RWPE2 (cell line): ENCODE data around the gene RNF213.

Experiments used
- ATAC-seq: fragments of 200-7000 bp; cut with Tn5 transposase; 3 replicates; pipeline ENCODE4 v1.9.1; 2021; ENCODE audit warnings: low read depth
- DNase-seq: peaks from one replicate; pipeline ENCODE4 v3.0.0-alpha.2; 2020; ENCODE audit warnings: low spot score
- H3K27ac ChIP-seq: fragments of 450-650 bp; 2 replicates; pipeline ENCODE4 v1.5.1; 2017; ENCODE audit warnings: mild to moderate bottlenecking; ENCODE audit not compliant: poor library complexity, severe bottlenecking
- H3K27me3 ChIP-seq: fragments of 250-450 bp; sonication (Bioruptor Pico); 2 replicates; pipeline ENCODE4 v1.5.1; 2021; ENCODE audit warnings: mild to moderate bottlenecking, moderate library complexity; ENCODE audit not compliant: insufficient read depth, poor library complexity, severe bottlenecking
- H3K36me3 ChIP-seq: fragments of 250-450 bp; sonication (Bioruptor Pico); 2 replicates; pipeline ENCODE4 v1.5.1; 2020; ENCODE audit warnings: low read depth, mild to moderate bottlenecking, moderate library complexity
- H3K4me1 ChIP-seq: fragments of 250-450 bp; sonication (Bioruptor Pico); 2 replicates; pipeline ENCODE4 v1.5.1; 2021; ENCODE audit warnings: mild to moderate bottlenecking, moderate library complexity; ENCODE audit not compliant: insufficient read depth, poor library complexity, severe bottlenecking
- H3K4me3 ChIP-seq: fragments of 250-450 bp; sonication (Bioruptor Pico); 2 replicates; pipeline ENCODE4 v1.5.1; 2021; ENCODE audit warnings: mild to moderate bottlenecking, moderate library complexity; ENCODE audit not compliant: severe bottlenecking
- H3K9me3 ChIP-seq: fragments of 250-450 bp; sonication (Bioruptor Pico); 2 replicates; pipeline ENCODE4 v1.5.1; 2021; ENCODE audit warnings: mild to moderate bottlenecking, moderate library complexity; ENCODE audit not compliant: severe bottlenecking
- TF ChIP-seq, protein P1 (sequence below): fragments of 450-650 bp; IDR thresholded peaks from one replicate; pipeline ENCODE4 v1.5.1; 2017; ENCODE audit warnings: mild to moderate bottlenecking, moderate library complexity; ENCODE audit not compliant: poor library complexity, severe bottlenecking

The RNF213 gene

DNA sequence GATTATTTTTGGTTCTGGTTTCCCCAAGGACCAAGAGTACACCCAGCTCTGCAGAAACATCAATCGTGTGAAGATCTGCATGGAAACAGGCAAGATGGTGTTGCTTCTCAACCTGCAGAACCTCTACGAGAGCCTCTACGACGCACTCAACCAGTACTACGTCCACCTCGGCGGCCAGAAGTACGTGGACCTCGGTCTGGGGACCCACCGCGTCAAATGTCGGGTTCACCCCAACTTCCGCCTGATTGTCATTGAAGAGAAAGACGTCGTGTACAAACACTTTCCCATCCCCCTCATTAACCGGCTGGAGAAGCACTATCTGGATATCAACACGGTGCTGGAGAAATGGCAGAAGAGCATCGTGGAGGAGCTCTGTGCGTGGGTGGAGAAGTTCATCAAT lies 86.9 kb downstream of the RNF213 start:
- Histone ChIP-seq H3K4me1 (no peaks in the 10 kb centered on the region), H3K27ac (no peak overlapping the region), H3K27me3 (no peaks in the 10 kb centered on the region), H3K9me3 (no peaks in the 10 kb centered on the region), H3K4me3 (no peak overlapping the region), H3K36me3 (peaks cover 99% of the 10 kb centered on the region)
- no peak for ATAC-seq
- DNase-seq, result no peak
- TF ChIP-seq, protein P1, sequence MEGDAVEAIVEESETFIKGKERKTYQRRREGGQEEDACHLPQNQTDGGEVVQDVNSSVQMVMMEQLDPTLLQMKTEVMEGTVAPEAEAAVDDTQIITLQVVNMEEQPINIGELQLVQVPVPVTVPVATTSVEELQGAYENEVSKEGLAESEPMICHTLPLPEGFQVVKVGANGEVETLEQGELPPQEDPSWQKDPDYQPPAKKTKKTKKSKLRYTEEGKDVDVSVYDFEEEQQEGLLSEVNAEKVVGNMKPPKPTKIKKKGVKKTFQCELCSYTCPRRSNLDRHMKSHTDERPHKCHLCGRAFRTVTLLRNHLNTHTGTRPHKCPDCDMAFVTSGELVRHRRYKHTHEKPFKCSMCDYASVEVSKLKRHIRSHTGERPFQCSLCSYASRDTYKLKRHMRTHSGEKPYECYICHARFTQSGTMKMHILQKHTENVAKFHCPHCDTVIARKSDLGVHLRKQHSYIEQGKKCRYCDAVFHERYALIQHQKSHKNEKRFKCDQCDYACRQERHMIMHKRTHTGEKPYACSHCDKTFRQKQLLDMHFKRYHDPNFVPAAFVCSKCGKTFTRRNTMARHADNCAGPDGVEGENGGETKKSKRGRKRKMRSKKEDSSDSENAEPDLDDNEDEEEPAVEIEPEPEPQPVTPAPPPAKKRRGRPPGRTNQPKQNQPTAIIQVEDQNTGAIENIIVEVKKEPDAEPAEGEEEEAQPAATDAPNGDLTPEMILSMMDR, result no peak

DNA sequence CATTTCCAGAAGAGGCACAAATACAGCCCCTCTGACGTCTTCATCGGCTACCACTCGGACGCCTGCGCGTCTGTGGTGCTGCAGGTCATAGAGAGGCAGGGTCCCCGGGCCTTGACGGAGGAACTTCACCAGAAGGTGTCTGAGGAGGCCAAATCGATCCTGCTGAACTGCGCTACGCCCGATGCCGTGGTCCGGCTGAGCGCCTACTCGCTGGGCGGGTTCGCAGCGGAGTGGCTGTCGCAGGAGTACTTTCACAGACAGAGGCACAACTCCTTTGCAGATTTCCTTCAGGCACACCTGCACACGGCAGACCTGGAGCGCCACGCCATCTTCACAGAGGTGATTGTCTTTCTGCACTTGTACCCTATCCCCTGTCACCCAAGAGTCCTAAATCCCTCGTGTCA lies 87.3 kb downstream of the RNF213 start:
- peaks cover 100% of the 10 kb centered on the region for H3K36me3 ChIP-seq
- no peaks in the 10 kb centered on the region for H3K4me1 ChIP-seq
- ATAC-seq, result no peak
- DNase-seq, result no peak
- no peak overlapping the region for H3K27ac ChIP-seq
- H3K27me3 ChIP-seq, result no peaks in the 10 kb centered on the region
- no peaks in the 10 kb centered on the region for H3K9me3 ChIP-seq
- no peak overlapping the region for H3K4me3 ChIP-seq
- TF ChIP-seq, protein P1, result no peak

DNA sequence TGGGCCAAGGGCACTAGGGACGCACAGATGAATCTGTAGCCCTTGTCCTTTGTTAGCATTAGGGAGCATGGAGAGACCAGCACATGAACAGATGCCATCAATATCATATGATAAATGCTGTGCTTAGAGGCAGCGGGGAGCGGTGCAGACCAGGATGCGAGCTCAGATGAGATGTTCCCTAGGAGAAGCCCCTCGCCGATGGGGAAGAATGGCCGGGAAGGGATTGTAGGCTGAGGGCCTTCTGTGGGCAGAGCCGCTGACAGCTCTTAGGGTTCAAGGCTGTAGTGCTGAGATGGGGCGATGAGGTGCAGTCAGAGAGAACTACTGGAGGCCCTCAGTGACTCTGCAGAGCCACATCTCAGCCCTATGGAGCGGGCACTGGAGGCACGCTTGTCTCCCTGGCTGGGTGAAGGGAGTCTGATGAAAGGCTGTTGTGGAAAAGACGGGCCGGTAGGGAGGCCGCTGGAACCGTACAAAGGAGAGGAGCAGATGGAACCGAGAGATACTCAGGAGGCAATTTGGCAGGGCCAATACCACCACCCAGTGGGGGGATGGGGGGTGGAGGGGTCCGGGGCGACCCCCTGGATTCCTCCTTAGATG lies 88.0 kb downstream of the RNF213 start:
- Histone ChIP-seq H3K9me3 (no peaks in the 10 kb centered on the region), H3K27ac (no peak overlapping the region), H3K36me3 (peaks cover 100% of the 10 kb centered on the region), H3K27me3 (no peaks in the 10 kb centered on the region), H3K4me3 (no peak overlapping the region), H3K4me1 (no peaks in the 10 kb centered on the region)
- TF ChIP-seq, protein P1, result no peak
- no peak for ATAC-seq
- DNase-seq, result no peak

DNA sequence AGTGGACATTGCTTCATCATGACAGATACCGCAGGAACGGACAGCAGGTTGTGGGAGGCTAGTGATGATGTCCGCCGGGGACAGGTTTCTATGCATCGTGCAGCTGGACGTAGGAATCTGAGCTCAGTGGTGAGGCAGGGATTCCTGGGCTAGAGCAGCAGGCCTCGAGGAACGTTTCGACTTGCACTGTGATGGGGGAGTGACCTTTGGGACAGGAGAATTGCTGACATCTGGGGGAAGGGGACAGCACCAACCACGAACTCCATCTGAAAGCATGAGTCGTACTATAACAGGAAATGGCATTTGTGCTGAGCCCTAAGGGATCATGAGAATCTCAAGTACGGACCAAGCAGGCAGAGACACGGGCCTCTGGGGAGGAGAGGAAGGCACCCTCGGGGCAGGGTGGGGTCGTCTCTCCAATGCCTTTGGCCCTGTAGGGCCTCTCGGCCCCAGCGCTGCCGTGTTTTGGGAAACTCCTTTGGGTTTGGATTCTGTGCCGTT lies 88.5 kb downstream of the RNF213 start:
- peaks cover 100% of the 10 kb centered on the region for H3K36me3 ChIP-seq
- no peak for DNase-seq
- no peak overlapping the region for H3K27ac ChIP-seq

DNA sequence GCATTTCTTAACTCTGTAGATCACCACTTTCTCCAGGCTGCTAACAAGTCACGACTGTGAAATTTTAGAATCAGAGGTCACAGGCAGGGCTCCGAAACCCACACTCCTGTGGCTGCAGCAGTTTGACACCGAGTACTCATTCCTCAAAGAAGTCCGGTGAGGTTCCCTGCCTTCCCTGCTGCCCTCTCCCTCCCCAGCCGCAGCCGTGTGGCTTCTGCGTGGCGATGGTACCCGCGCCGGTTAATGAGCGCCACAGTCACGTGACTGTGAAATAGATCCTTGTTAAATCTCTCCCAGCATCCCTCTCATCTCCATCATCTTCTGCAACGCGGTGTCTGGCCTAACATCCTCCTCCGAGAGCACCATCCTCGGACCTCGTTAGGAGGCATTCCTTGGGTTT lies 89.1 kb downstream of the RNF213 start:
- H3K36me3 ChIP-seq, result peaks cover 100% of the 10 kb centered on the region
- TF ChIP-seq, protein P1, result no peak
- DNase-seq (no peak), ATAC-seq (no peak)
- no peaks in the 10 kb centered on the region for H3K4me1 ChIP-seq
- H3K4me3 ChIP-seq, result no peak overlapping the region
- H3K27me3 ChIP-seq, result no peaks in the 10 kb centered on the region
- H3K27ac ChIP-seq, result no peak overlapping the region
- H3K9me3 ChIP-seq, result no peaks in the 10 kb centered on the region

More for the DNA sequence above, 88.5 kb downstream of the RNF213 start:
- TF ChIP-seq, protein P1, result no peak
- no peaks in the 10 kb centered on the region for H3K9me3 ChIP-seq
- no peaks in the 10 kb centered on the region for H3K4me1 ChIP-seq
- no peaks in the 10 kb centered on the region for H3K27me3 ChIP-seq
- no peak for ATAC-seq
- no peak overlapping the region for H3K4me3 ChIP-seq
